GM12878 (cell line): ENCODE data around the gene PTPRD.

Experiments used
- CREM ChIP-seq: IDR thresholded peaks from 2 replicates; pipeline ENCODE4 v1.6.1; 2014; ENCODE audit warnings: antibody characterized with exemption, low read depth
- CTCF ChIP-seq, 3 experiments: IDR thresholded peaks in 2 of 3; conservative IDR thresholded peaks in 1 of 3; 2 replicates each; pipeline ENCODE4 v1.5.1; 2011; ENCODE audit warnings: low read depth in 3 of 3, low read length in 3 of 3, mild to moderate bottlenecking in 3 of 3, control low read depth in 2 of 3, moderate library complexity in 2 of 3, inconsistent platforms in 1 of 3, mixed read lengths in 1 of 3; ENCODE audit not compliant: control insufficient read depth in 2 of 3, insufficient read depth in 1 of 3; ENCODE audit errors: extremely low read depth in 1 of 3
- EZH2 ChIP-seq: IDR thresholded peaks from 2 replicates; pipeline ENCODE4 v1.6.1; 2012; ENCODE audit warnings: low read depth, mild to moderate bottlenecking, control low read depth, inconsistent platforms, low read length, borderline replicate concordance; ENCODE audit not compliant: control insufficient read depth
- FOS ChIP-seq: IDR thresholded peaks from 3 replicates; pipeline ENCODE4 v1.6.1; 2011; ENCODE audit warnings: borderline replicate concordance; ENCODE audit not compliant: insufficient read length; ENCODE audit errors: extremely low read depth
- SMC3 ChIP-seq: IDR thresholded peaks from 2 replicates; pipeline ENCODE4 v1.6.1; 2011; ENCODE audit warnings: low read length, improper control_type of control experiment, borderline replicate concordance
- SREBF2 ChIP-seq: IDR thresholded peaks from 2 replicates; pipeline ENCODE4 v1.6.1; 2012; ENCODE audit warnings: mild to moderate bottlenecking, low read length
- TF ChIP-seq, protein P1 (sequence below): fragments of 450-650 bp; IDR thresholded peaks from 2 replicates; pipeline ENCODE4 v1.6.1; 2017; ENCODE audit warnings: mild to moderate bottlenecking
- TF ChIP-seq, protein P2 (sequence below): IDR thresholded peaks from 2 replicates; pipeline ENCODE4 v1.6.1; 2012; ENCODE audit warnings: mild to moderate bottlenecking, low read depth, low read length
- TF ChIP-seq, protein P3 (sequence below): fragments of 450-650 bp; IDR thresholded peaks from 2 replicates; pipeline ENCODE4 v1.6.1; 2018; ENCODE audit warnings: mild to moderate bottlenecking, low read depth, moderate library complexity; ENCODE audit not compliant: partially characterized antibody

GRCh38 chr9:8799206-8799605 lies 1813.6 kb downstream of the PTPRD start:
- TF ChIP-seq SMC3, result no peak
- TF ChIP-seq EZH2, result no peak
- TF ChIP-seq CTCF (IDR thresholded peaks at IDR 0.05 in 2 of 3, conservative IDR thresholded peaks at IDR 0.05 in 1 of 3; ENCODE audit: control insufficient read depth in 2 of 3, extremely low read depth in 1 of 3, insufficient read depth in 1 of 3, low read depth in 3 of 3, low read length in 3 of 3), result no peak
- TF ChIP-seq, protein P1, sequence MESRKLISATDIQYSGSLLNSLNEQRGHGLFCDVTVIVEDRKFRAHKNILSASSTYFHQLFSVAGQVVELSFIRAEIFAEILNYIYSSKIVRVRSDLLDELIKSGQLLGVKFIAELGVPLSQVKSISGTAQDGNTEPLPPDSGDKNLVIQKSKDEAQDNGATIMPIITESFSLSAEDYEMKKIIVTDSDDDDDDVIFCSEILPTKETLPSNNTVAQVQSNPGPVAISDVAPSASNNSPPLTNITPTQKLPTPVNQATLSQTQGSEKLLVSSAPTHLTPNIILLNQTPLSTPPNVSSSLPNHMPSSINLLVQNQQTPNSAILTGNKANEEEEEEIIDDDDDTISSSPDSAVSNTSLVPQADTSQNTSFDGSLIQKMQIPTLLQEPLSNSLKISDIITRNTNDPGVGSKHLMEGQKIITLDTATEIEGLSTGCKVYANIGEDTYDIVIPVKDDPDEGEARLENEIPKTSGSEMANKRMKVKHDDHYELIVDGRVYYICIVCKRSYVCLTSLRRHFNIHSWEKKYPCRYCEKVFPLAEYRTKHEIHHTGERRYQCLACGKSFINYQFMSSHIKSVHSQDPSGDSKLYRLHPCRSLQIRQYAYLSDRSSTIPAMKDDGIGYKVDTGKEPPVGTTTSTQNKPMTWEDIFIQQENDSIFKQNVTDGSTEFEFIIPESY, result no peak
- TF ChIP-seq SREBF2, result no peak
- TF ChIP-seq, protein P2, sequence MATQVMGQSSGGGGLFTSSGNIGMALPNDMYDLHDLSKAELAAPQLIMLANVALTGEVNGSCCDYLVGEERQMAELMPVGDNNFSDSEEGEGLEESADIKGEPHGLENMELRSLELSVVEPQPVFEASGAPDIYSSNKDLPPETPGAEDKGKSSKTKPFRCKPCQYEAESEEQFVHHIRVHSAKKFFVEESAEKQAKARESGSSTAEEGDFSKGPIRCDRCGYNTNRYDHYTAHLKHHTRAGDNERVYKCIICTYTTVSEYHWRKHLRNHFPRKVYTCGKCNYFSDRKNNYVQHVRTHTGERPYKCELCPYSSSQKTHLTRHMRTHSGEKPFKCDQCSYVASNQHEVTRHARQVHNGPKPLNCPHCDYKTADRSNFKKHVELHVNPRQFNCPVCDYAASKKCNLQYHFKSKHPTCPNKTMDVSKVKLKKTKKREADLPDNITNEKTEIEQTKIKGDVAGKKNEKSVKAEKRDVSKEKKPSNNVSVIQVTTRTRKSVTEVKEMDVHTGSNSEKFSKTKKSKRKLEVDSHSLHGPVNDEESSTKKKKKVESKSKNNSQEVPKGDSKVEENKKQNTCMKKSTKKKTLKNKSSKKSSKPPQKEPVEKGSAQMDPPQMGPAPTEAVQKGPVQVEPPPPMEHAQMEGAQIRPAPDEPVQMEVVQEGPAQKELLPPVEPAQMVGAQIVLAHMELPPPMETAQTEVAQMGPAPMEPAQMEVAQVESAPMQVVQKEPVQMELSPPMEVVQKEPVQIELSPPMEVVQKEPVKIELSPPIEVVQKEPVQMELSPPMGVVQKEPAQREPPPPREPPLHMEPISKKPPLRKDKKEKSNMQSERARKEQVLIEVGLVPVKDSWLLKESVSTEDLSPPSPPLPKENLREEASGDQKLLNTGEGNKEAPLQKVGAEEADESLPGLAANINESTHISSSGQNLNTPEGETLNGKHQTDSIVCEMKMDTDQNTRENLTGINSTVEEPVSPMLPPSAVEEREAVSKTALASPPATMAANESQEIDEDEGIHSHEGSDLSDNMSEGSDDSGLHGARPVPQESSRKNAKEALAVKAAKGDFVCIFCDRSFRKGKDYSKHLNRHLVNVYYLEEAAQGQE, result no peak
- no peak for TF ChIP-seq CREM
- TF ChIP-seq, protein P3, sequence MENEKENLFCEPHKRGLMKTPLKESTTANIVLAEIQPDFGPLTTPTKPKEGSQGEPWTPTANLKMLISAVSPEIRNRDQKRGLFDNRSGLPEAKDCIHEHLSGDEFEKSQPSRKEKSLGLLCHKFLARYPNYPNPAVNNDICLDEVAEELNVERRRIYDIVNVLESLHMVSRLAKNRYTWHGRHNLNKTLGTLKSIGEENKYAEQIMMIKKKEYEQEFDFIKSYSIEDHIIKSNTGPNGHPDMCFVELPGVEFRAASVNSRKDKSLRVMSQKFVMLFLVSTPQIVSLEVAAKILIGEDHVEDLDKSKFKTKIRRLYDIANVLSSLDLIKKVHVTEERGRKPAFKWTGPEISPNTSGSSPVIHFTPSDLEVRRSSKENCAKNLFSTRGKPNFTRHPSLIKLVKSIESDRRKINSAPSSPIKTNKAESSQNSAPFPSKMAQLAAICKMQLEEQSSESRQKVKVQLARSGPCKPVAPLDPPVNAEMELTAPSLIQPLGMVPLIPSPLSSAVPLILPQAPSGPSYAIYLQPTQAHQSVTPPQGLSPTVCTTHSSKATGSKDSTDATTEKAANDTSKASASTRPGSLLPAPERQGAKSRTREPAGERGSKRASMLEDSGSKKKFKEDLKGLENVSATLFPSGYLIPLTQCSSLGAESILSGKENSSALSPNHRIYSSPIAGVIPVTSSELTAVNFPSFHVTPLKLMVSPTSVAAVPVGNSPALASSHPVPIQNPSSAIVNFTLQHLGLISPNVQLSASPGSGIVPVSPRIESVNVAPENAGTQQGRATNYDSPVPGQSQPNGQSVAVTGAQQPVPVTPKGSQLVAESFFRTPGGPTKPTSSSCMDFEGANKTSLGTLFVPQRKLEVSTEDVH, result no peak
- TF ChIP-seq FOS, result no peak
